HG02885 (cell line): ENCODE data around the gene SNAPIN.
"Not testable (repeated sequence)": the region's sequence is repeated elsewhere in the genome, so short reads cannot be mapped to it uniquely, and the experiment has no call there.

ENCODE experiments used
- ATAC-seq: cut with Tn5 transposase; IDR thresholded peaks from one replicate; pipeline ENCODE4 v1.9.1; 2021; ENCODE audit warnings: mild to moderate bottlenecking; ENCODE audit not compliant: unreplicated experiment, poor library complexity

SNAPIN gene

GRCh38 chr1:153671628-153672353, 13.3 kb downstream of the SNAPIN start:
- ATAC-seq: not testable (repeated sequence)

GRCh38 chr1:153673511-153673910, 15.0 kb downstream of the SNAPIN start:
- no peak for ATAC-seq

- no peak for ATAC-seq
These were observed 19.4 kb downstream of the SNAPIN start for GRCh38 chr1:153677718-153678518.

- ATAC-seq: no peak
These were observed 20.2 kb downstream of the SNAPIN start, which contains the start of gene NPR1 for GRCh38 chr1:153678519-153679336. NPR1 (plus strand) TSS chr1:153678688; CDS start chr1:153679109, 421 bp downstream.

- no peak for ATAC-seq
These were observed 21.0 kb downstream of the SNAPIN start for GRCh38 chr1:153679337-153680119.

GRCh38 chr1:153680120-153680403, 21.6 kb downstream of the SNAPIN start:
- ATAC-seq: no peak

- no peak for ATAC-seq
These were observed 24.2 kb downstream of the SNAPIN start for GRCh38 chr1:153682730-153683129.

GRCh38 chr1:153683854-153684253, 25.4 kb downstream of the SNAPIN start:
- no peak for ATAC-seq

- no peak for ATAC-seq
These were observed 26.4 kb downstream of the SNAPIN start for GRCh38 chr1:153684892-153685291.

GRCh38 chr1:153685544-153686340, 27.2 kb downstream of the SNAPIN start:
- ATAC-seq: no peak

- no peak for ATAC-seq
These were observed 29.0 kb downstream of the SNAPIN start for GRCh38 chr1:153687346-153688125.

GRCh38 chr1:153688276-153688675, 29.8 kb downstream of the SNAPIN start:
- no peak for ATAC-seq

- no peak for ATAC-seq
These were observed 30.3 kb downstream of the SNAPIN start for GRCh38 chr1:153688736-153689328.

- ATAC-seq: no peak
These were observed 35.0 kb downstream of the SNAPIN start for GRCh38 chr1:153693466-153693865.

- no peak for ATAC-seq
These were observed 38.2 kb downstream of the SNAPIN start for GRCh38 chr1:153696741-153697140.

GRCh38 chr1:153697191-153698019, 38.9 kb downstream of the SNAPIN start:
- ATAC-seq: no peak
